ENCODE results near the gene SUB1. TPM values are rescaled to one million over a fixed set of nuclear protein-coding genes. Genes with fewer than 3 reads are reported as not detected.

The SUB1 gene
- polyA plus RNA-seq, 1 of the 3 experiments (the other 2 are of a cell fraction) = 50.8 TPM

DNA sequence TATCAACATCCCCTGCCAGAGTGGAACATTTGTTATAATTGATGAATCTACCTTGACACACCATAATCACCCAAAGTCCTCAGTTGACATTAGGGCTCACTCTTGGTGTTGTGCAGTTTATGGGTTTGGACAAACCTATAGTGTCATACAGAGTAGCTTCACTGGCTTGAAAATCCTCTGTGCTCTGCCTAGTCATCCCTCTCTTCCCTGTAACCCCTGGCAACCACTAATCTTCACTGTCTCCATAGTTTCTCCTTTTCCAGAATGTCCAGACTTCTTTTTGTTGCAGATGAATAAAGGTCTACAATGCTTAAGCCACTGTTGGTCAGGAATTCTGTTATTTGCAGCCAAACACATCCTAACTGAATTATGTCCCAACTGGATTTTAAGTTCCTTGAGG, 22.5 kb upstream of the SUB1 start:
- TF ChIP-seq FOXJ3 (CRISPR knock-in tag; IDR thresholded peaks at IDR 0.05) = no peak
- TF ChIP-seq GABPA (IDR thresholded peaks at IDR 0.05; ENCODE audit: low read depth) = no peak
- TF ChIP-seq CHD2 (IDR thresholded peaks at IDR 0.05; ENCODE audit: low read length, partially characterized antibody) = no peak
- TF ChIP-seq NRF1 (IDR thresholded peaks at IDR 0.05; ENCODE audit: low read depth, low read length) = no peak
- no peak for TF ChIP-seq RXRA (IDR thresholded peaks at IDR 0.05; ENCODE audit: borderline replicate concordance, low read depth)
- TF ChIP-seq, protein P1, sequence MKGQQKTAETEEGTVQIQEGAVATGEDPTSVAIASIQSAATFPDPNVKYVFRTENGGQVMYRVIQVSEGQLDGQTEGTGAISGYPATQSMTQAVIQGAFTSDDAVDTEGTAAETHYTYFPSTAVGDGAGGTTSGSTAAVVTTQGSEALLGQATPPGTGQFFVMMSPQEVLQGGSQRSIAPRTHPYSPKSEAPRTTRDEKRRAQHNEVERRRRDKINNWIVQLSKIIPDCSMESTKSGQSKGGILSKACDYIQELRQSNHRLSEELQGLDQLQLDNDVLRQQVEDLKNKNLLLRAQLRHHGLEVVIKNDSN (IDR thresholded peaks at IDR 0.05; ENCODE audit: borderline replicate concordance, low read depth) = no peak
- no peak for TF ChIP-seq RCOR1 (IDR thresholded peaks at IDR 0.05; ENCODE audit: low read length)
- no peak for TF ChIP-seq MXI1 (IDR thresholded peaks at IDR 0.05; ENCODE audit: low read depth, low read length)
- TF ChIP-seq JUND (IDR thresholded peaks at IDR 0.05) = no peak
- TF ChIP-seq SMC3 (IDR thresholded peaks at IDR 0.05; ENCODE audit: low read depth, low read length) = no peak
- TF ChIP-seq, protein P2, sequence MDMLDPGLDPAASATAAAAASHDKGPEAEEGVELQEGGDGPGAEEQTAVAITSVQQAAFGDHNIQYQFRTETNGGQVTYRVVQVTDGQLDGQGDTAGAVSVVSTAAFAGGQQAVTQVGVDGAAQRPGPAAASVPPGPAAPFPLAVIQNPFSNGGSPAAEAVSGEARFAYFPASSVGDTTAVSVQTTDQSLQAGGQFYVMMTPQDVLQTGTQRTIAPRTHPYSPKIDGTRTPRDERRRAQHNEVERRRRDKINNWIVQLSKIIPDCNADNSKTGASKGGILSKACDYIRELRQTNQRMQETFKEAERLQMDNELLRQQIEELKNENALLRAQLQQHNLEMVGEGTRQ (IDR thresholded peaks at IDR 0.05; ENCODE audit: borderline replicate concordance, low read depth, low read length) = no peak
- TF ChIP-seq MEF2A (IDR thresholded peaks at IDR 0.05; ENCODE audit: borderline replicate concordance, low read depth) = no peak
- TF ChIP-seq TEAD4 (IDR thresholded peaks at IDR 0.05; ENCODE audit: borderline replicate concordance, insufficient read depth) = no peak
- no peak for TF ChIP-seq EZH2phosphoT487 (IDR thresholded peaks at IDR 0.05; ENCODE audit: borderline replicate concordance, low read depth)
- no peak for TF ChIP-seq POLR2AphosphoS5 (IDR thresholded peaks at IDR 0.05; ENCODE audit: low read depth, low read length)
- no peak for TF ChIP-seq TCF12 (IDR thresholded peaks at IDR 0.05)
- Histone ChIP-seq H3K9me2 (no peaks in the 10 kb centered on the region), H3K79me2 (ENCODE audit: insufficient read depth) (no peaks in the 10 kb centered on the region), H3K9ac (no peak overlapping the region), H3K4me3 (ENCODE audit: low read depth in 2 of 2, low read length in 1 of 2) (no peak overlapping the region), H4K20me1 (ENCODE audit: insufficient read depth) (no peaks in the 10 kb centered on the region), H3K4me1 (ENCODE audit: control insufficient read depth in 1 of 2, insufficient read depth in 2 of 2, low read depth in 1 of 2, low read length in 1 of 2) (no peaks in the 10 kb centered on the region; a peak in 2 of 4 replicates), H3K27me3 (ENCODE audit: insufficient read depth) (no peaks in the 10 kb centered on the region), H2AFZ (ENCODE audit: low read depth) (no peak overlapping the region), H3K9me3 (no peaks in the 10 kb centered on the region), H3K27ac (ENCODE audit: low read depth in 2 of 2, low read length in 1 of 2) (no peak overlapping the region), H3K4me2 (no peak overlapping the region), H3F3A (replicated peaks; ENCODE audit: insufficient read depth) (no peaks in the 10 kb centered on the region), H3K36me3 (replicated peaks in 1 of 2; ENCODE audit: control insufficient read depth in 1 of 2, insufficient read depth in 2 of 2, low read length in 1 of 2) (no peaks in the 10 kb centered on the region)
- POLR2A ChIA-PET = no interaction called here
- DNase-seq = no peak
- CTCF ChIA-PET = interaction anchor here (1.1 to 1.2 kb wide), 2 partner anchors 27 to 57 kb away, joined by 3 to 4 read pairs; no protein-coding TSS in a partner anchor

DNA sequence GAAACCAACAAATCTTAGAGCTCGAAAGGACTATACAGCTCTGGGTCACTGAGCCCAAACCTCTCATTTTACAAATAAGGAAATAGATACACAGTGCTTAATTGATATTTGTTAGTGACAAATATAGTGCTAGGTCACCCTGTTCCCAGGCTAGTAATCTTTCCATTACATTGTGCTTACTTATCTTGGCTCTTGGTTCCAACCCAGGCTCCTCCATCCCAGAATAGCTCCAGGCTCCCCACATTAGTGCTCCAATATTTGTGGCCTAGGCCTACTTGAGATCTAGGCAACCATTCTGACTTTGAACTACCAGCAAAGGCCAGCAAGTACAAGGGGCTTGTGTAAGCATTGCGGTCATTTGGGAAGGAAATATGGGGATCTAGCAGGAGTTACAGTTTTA, 21.7 kb upstream of the SUB1 start:
- Histone ChIP-seq H3K4me3 (ENCODE audit: low read depth in 2 of 2, low read length in 1 of 2) (no peak overlapping the region), H3K79me2 (ENCODE audit: insufficient read depth) (no peaks in the 10 kb centered on the region), H3K27me3 (ENCODE audit: insufficient read depth) (no peaks in the 10 kb centered on the region), H3K4me1 (ENCODE audit: control insufficient read depth in 1 of 2, insufficient read depth in 2 of 2, low read depth in 1 of 2, low read length in 1 of 2) (no peaks in the 10 kb centered on the region; a peak in 2 of 4 replicates), H3K9ac (no peak overlapping the region), H4K20me1 (ENCODE audit: insufficient read depth) (no peaks in the 10 kb centered on the region), H3K9me2 (no peaks in the 10 kb centered on the region), H3F3A (replicated peaks; ENCODE audit: insufficient read depth) (no peaks in the 10 kb centered on the region), H2AFZ (ENCODE audit: low read depth) (no peak overlapping the region), H3K27ac (ENCODE audit: low read depth in 2 of 2, low read length in 1 of 2) (no peak overlapping the region), H3K36me3 (replicated peaks in 1 of 2; ENCODE audit: control insufficient read depth in 1 of 2, insufficient read depth in 2 of 2, low read length in 1 of 2) (no peaks in the 10 kb centered on the region), H3K9me3 (no peaks in the 10 kb centered on the region), H3K4me2 (no peak overlapping the region)
- TF ChIP-seq MXI1 (IDR thresholded peaks at IDR 0.05; ENCODE audit: low read depth, low read length) (no peak), JUND (IDR thresholded peaks at IDR 0.05) (no peak), RXRA (IDR thresholded peaks at IDR 0.05; ENCODE audit: borderline replicate concordance, low read depth) (no peak), TCF12 (IDR thresholded peaks at IDR 0.05) (no peak), GATA2 (CRISPR knock-in tag; IDR thresholded peaks at IDR 0.05) (no peak), SMC3 (IDR thresholded peaks at IDR 0.05; ENCODE audit: low read depth, low read length) (no peak), TEAD4 (IDR thresholded peaks at IDR 0.05; ENCODE audit: borderline replicate concordance, insufficient read depth) (no peak), CHD2 (IDR thresholded peaks at IDR 0.05; ENCODE audit: low read length, partially characterized antibody) (no peak), RAD21 (IDR thresholded peaks at IDR 0.05; ENCODE audit: low read length) (no peak), NRF1 (IDR thresholded peaks at IDR 0.05; ENCODE audit: low read depth, low read length) (no peak), YY1 (IDR thresholded peaks at IDR 0.05; ENCODE audit: low read depth) (no peak), FOXJ3 (CRISPR knock-in tag; IDR thresholded peaks at IDR 0.05) (no peak)
- TF ChIP-seq, protein P3, sequence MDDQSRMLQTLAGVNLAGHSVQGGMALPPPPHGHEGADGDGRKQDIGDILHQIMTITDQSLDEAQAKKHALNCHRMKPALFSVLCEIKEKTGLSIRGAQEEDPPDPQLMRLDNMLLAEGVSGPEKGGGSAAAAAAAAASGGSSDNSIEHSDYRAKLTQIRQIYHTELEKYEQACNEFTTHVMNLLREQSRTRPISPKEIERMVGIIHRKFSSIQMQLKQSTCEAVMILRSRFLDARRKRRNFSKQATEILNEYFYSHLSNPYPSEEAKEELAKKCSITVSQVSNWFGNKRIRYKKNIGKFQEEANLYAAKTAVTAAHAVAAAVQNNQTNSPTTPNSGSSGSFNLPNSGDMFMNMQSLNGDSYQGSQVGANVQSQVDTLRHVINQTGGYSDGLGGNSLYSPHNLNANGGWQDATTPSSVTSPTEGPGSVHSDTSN (IDR thresholded peaks at IDR 0.05) = no peak
- TF ChIP-seq, protein P4, sequence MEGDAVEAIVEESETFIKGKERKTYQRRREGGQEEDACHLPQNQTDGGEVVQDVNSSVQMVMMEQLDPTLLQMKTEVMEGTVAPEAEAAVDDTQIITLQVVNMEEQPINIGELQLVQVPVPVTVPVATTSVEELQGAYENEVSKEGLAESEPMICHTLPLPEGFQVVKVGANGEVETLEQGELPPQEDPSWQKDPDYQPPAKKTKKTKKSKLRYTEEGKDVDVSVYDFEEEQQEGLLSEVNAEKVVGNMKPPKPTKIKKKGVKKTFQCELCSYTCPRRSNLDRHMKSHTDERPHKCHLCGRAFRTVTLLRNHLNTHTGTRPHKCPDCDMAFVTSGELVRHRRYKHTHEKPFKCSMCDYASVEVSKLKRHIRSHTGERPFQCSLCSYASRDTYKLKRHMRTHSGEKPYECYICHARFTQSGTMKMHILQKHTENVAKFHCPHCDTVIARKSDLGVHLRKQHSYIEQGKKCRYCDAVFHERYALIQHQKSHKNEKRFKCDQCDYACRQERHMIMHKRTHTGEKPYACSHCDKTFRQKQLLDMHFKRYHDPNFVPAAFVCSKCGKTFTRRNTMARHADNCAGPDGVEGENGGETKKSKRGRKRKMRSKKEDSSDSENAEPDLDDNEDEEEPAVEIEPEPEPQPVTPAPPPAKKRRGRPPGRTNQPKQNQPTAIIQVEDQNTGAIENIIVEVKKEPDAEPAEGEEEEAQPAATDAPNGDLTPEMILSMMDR (IDR thresholded peaks at IDR 0.05) = no peak
- TF ChIP-seq, protein P5, sequence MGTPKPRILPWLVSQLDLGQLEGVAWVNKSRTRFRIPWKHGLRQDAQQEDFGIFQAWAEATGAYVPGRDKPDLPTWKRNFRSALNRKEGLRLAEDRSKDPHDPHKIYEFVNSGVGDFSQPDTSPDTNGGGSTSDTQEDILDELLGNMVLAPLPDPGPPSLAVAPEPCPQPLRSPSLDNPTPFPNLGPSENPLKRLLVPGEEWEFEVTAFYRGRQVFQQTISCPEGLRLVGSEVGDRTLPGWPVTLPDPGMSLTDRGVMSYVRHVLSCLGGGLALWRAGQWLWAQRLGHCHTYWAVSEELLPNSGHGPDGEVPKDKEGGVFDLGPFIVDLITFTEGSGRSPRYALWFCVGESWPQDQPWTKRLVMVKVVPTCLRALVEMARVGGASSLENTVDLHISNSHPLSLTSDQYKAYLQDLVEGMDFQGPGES (IDR thresholded peaks at IDR 0.05; ENCODE audit: low read depth, low read length) = no peak
- POLR2A ChIA-PET = no interaction called here
- DNase-seq = no peak
- CTCF ChIA-PET = no interaction called here
- WGBS (ENCODE audit: low lambda C conversion rate) = 80% methylated on average over 2 of the region's 2 CpGs
